ENCODE measurements around the gene WIPI1. TPM values are rescaled to one million over a fixed set of nuclear protein-coding genes. Genes with fewer than 3 reads are reported as not detected.
A peak's percentile ranks its signal among the peaks of the same experiment; 100 is the strongest.

Gene WIPI1
- total and polyA plus RNA-seq, 2 of the 13 experiments (the other 11 are each of a cell fraction or from before 2014, with no cell fraction given), result 29.4 to 141 TPM

GRCh38 chr17:68383443-68384321, 73.6 kb downstream of the WIPI1 start (continued):
- peak; percentile 49 for TF ChIP-seq CBX1 (IDR thresholded peaks at IDR 0.05; ENCODE audit: low read depth)
- TF ChIP-seq NR2F2 (IDR thresholded peaks at IDR 0.05; ENCODE audit: borderline replicate concordance, low read depth), result no peak; the same call in none of the 2 replicates
- no peak for TF ChIP-seq RBM22 (optimal IDR thresholded peaks at IDR 0.05; ENCODE audit: low read length)
- TF ChIP-seq GRHL1 (CRISPR knock-in tag; conservative IDR thresholded peaks at IDR 0.05), result no peak
- TF ChIP-seq ZNF382 (CRISPR knock-in tag; IDR thresholded peaks at IDR 0.05; ENCODE audit: borderline replicate concordance), result no peak
- TF ChIP-seq ARID3A (IDR thresholded peaks at IDR 0.05; ENCODE audit: low read depth, low read length), result no peak
- TF ChIP-seq, protein P1, sequence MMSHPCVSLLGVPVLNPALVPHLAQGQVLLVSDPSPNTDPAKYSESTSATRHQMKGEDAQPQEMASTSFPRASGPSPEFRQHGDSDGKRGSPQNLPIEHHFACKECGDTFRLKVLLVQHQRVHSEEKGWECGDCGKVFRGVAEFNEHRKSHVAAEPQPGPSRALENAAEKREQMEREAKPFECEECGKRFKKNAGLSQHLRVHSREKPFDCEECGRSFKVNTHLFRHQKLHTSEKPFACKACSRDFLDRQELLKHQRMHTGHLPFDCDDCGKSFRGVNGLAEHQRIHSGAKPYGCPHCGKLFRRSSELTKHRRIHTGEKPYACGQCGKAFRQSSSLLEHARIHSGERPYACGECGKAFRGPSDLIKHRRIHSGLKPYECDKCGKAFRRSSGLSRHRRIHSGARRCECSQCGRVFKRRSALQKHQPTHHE (CRISPR knock-in tag; IDR thresholded peaks at IDR 0.05; ENCODE audit: borderline replicate concordance), result peak; percentile 77; the same call in 1 of the 2 replicates
- TF ChIP-seq, protein P2, sequence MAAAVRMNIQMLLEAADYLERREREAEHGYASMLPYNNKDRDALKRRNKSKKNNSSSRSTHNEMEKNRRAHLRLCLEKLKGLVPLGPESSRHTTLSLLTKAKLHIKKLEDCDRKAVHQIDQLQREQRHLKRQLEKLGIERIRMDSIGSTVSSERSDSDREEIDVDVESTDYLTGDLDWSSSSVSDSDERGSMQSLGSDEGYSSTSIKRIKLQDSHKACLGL (CRISPR knock-in tag; IDR thresholded peaks at IDR 0.05), result peak; percentile 87; the same call in 1 of the 2 replicates
- TF ChIP-seq, protein P3, sequence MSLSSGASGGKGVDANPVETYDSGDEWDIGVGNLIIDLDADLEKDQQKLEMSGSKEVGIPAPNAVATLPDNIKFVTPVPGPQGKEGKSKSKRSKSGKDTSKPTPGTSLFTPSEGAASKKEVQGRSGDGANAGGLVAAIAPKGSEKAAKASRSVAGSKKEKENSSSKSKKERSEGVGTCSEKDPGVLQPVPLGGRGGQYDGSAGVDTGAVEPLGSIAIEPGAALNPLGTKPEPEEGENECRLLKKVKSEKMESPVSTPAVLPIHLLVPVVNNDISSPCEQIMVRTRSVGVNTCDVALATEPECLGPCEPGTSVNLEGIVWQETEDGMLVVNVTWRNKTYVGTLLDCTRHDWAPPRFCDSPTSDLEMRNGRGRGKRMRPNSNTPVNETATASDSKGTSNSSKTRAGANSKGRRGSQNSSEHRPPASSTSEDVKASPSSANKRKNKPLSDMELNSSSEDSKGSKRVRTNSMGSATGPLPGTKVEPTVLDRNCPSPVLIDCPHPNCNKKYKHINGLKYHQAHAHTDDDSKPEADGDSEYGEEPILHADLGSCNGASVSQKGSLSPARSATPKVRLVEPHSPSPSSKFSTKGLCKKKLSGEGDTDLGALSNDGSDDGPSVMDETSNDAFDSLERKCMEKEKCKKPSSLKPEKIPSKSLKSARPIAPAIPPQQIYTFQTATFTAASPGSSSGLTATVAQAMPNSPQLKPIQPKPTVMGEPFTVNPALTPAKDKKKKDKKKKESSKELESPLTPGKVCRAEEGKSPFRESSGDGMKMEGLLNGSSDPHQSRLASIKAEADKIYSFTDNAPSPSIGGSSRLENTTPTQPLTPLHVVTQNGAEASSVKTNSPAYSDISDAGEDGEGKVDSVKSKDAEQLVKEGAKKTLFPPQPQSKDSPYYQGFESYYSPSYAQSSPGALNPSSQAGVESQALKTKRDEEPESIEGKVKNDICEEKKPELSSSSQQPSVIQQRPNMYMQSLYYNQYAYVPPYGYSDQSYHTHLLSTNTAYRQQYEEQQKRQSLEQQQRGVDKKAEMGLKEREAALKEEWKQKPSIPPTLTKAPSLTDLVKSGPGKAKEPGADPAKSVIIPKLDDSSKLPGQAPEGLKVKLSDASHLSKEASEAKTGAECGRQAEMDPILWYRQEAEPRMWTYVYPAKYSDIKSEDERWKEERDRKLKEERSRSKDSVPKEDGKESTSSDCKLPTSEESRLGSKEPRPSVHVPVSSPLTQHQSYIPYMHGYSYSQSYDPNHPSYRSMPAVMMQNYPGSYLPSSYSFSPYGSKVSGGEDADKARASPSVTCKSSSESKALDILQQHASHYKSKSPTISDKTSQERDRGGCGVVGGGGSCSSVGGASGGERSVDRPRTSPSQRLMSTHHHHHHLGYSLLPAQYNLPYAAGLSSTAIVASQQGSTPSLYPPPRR (CRISPR knock-in tag; IDR thresholded peaks at IDR 0.05; ENCODE audit: borderline replicate concordance), result peak; percentile 93
- TF ChIP-seq HOXD1 (CRISPR knock-in tag; IDR thresholded peaks at IDR 0.05), result 0 out of 2 replicates have a peak, but pooled peaks have one; percentile 73
- no peak for TF ChIP-seq ZNF432 (CRISPR knock-in tag; IDR thresholded peaks at IDR 0.05; ENCODE audit: borderline replicate concordance)
- no peak for TF ChIP-seq CENPX (CRISPR knock-in tag; IDR thresholded peaks at IDR 0.05)
- no peak for TF ChIP-seq ZNF660 (CRISPR knock-in tag; IDR thresholded peaks at IDR 0.05; ENCODE audit: borderline replicate concordance, low read depth)
- peak; percentile 41 for TF ChIP-seq RAD21 (CRISPR knock-in tag; IDR thresholded peaks at IDR 0.05)
- TF ChIP-seq TBX2 (CRISPR knock-in tag; IDR thresholded peaks at IDR 0.05; ENCODE audit: borderline replicate concordance), result peak; percentile 100
- TF ChIP-seq JDP2 (CRISPR knock-in tag; IDR thresholded peaks at IDR 0.05; ENCODE audit: borderline replicate concordance), result no peak
- no peak for TF ChIP-seq KAT2B (IDR thresholded peaks at IDR 0.05; ENCODE audit: borderline replicate concordance, low read depth, low read length)
- TF ChIP-seq ZNF761 (CRISPR knock-in tag; conservative IDR thresholded peaks at IDR 0.05), result no peak; the same call in 1 of the 2 replicates

Data from HepG2 (cell line).